CD14-positive monocyte (primary cell): ENCODE results near the gene CRNN. TPM values are rescaled to one million over a fixed set of nuclear protein-coding genes. Genes with fewer than 3 reads are reported as not detected.

Source experiments
- DNase-seq, 3 donors: peaks; one replicate each; pipeline ENCODE4 v3.0.0-alpha.2; 2011 to 2022
- H2AFZ ChIP-seq: 2 replicates; pipeline ENCODE4 v1.6.0; 2012; ENCODE audit warnings: mild to moderate bottlenecking, low read depth, low read length, inconsistent platforms; ENCODE audit not compliant: insufficient read depth, poor library complexity, severe bottlenecking
- H3K27ac ChIP-seq, 2 donors: 1 replicate in 1 of 2; 2 replicates in 1 of 2; pipeline ENCODE4 v1.5.1; 2012 to 2013; ENCODE audit warnings: low read length in 2 of 2, control low read depth in 1 of 2, inconsistent platforms in 1 of 2, low read depth in 1 of 2, mild to moderate bottlenecking in 1 of 2
- H3K27me3 ChIP-seq, 2 donors: one replicate each; pipeline versions ENCODE4 v1.6.0 to v1.6.1; 2011 to 2013; ENCODE audit warnings: low read length in 2 of 2; ENCODE audit not compliant: control insufficient read depth in 2 of 2, insufficient read depth in 2 of 2
- H3K36me3 ChIP-seq, 2 donors: replicated peaks in 1 of 2; 1 replicate in 1 of 2; 2 replicates in 1 of 2; pipeline versions ENCODE4 v1.5.1 to v1.6.1; 2012 to 2013; ENCODE audit warnings: low read length in 2 of 2, control low read depth in 1 of 2, inconsistent platforms in 1 of 2, mild to moderate bottlenecking in 1 of 2; ENCODE audit not compliant: insufficient read depth in 2 of 2, control insufficient read depth in 1 of 2
- H3K4me1 ChIP-seq, 2 donors: 1 replicate in 1 of 2; 2 replicates in 1 of 2; pipeline versions ENCODE4 v1.5.1 to v1.6.1; 2012 to 2013; ENCODE audit warnings: low read length in 2 of 2, control low read depth in 1 of 2, inconsistent platforms in 1 of 2, mild to moderate bottlenecking in 1 of 2, moderate library complexity in 1 of 2; ENCODE audit not compliant: insufficient read depth in 2 of 2, control insufficient read depth in 1 of 2
- H3K4me2 ChIP-seq: replicated peaks from 2 replicates; pipeline ENCODE3; 2012; ENCODE audit warnings: low read length, moderate library complexity, mild to moderate bottlenecking; ENCODE audit not compliant: poor library complexity, severe bottlenecking; ENCODE audit errors: extremely low read depth
- H3K4me3 ChIP-seq, 3 experiments: fragments of 200-600 bp in 1 of 3; sonication (generic) in 1 of 3; replicated peaks in 1 of 3; 1 replicate in 2 of 3; 2 replicates in 1 of 3; pipeline ENCODE4 v1.5.1; 2011 to 2013; ENCODE audit warnings: low read length in 3 of 3, mild to moderate bottlenecking in 3 of 3, control low read depth in 2 of 3, low read depth in 2 of 3, inconsistent platforms in 1 of 3, moderate library complexity in 1 of 3
- H3K79me2 ChIP-seq: 2 replicates; pipeline ENCODE4 v1.6.0; 2012; ENCODE audit warnings: mild to moderate bottlenecking, control low read depth, inconsistent platforms, low read length, moderate library complexity; ENCODE audit not compliant: insufficient read depth
- H3K9ac ChIP-seq: 2 replicates; pipeline ENCODE4 v1.6.0; 2017; ENCODE audit warnings: low read length, mild to moderate bottlenecking; ENCODE audit not compliant: insufficient read depth, poor library complexity, severe bottlenecking
- H3K9me3 ChIP-seq, 2 donors: replicated peaks in 1 of 2; 1 replicate in 1 of 2; 2 replicates in 1 of 2; pipeline versions ENCODE4 v1.5.1 to v1.6.1; 2012 to 2013; ENCODE audit warnings: low read length in 2 of 2, control low read depth in 1 of 2; ENCODE audit not compliant: control insufficient read depth in 1 of 2, insufficient read depth in 1 of 2
- H4K20me1 ChIP-seq: 2 replicates; pipeline ENCODE4 v1.6.0; 2012; ENCODE audit warnings: mild to moderate bottlenecking, low read length, control low read depth, moderate library complexity; ENCODE audit not compliant: insufficient read depth
- H3K27ac Mint-ChIP-seq, 7 donors: one replicate each; pipeline ENCODE4 v1.8.0; 2020; ENCODE audit warnings: mild to moderate bottlenecking in 7 of 7, mixed read lengths in 7 of 7, moderate library complexity in 6 of 7, inconsistent platforms in 2 of 7
- H3K27me3 Mint-ChIP-seq, 3 donors: one replicate each; pipeline ENCODE4 v1.8.0; 2021 to 2022; ENCODE audit warnings: low read depth in 3 of 3, mild to moderate bottlenecking in 3 of 3, mixed read lengths in 3 of 3, moderate library complexity in 3 of 3, inconsistent platforms in 1 of 3
- H3K36me3 Mint-ChIP-seq, 2 donors: one replicate each; pipeline ENCODE4 v1.8.0; 2020; ENCODE audit warnings: mixed read lengths in 2 of 2, inconsistent platforms in 1 of 2, mild to moderate bottlenecking in 1 of 2
- H3K4me1 Mint-ChIP-seq: one replicate; pipeline ENCODE4 v1.8.0; 2020; ENCODE audit warnings: mild to moderate bottlenecking, mixed read lengths
- H3K4me3 Mint-ChIP-seq, 2 donors: one replicate each; pipeline ENCODE4 v1.8.0; 2020; ENCODE audit warnings: mild to moderate bottlenecking in 2 of 2, mixed read lengths in 2 of 2, moderate library complexity in 1 of 2
- H3K9me3 Mint-ChIP-seq, 7 donors: one replicate each; pipeline ENCODE4 v1.8.0; 2020 to 2022; ENCODE audit warnings: mixed read lengths in 7 of 7, mild to moderate bottlenecking in 6 of 7, moderate library complexity in 6 of 7, inconsistent platforms in 2 of 7
- CTCF ChIP-seq: fragments of 200-600 bp; IDR thresholded peaks from one replicate; pipeline ENCODE4 v1.8.0; 2022; ENCODE audit warnings: antibody characterized with exemption, mild to moderate bottlenecking
- WGBS: methylation state at CpG from one replicate; pipeline ENCODE4 v1.1.5; 2013; ENCODE audit warnings: missing lambda C conversion rate; ENCODE audit not compliant: insufficient coverage; 5-methylcytosine and 5-hydroxymethylcytosine counted together
- intact Hi-C, 2 donors: fragments of 100-400 bp; cut with micrococcal nuclease; formaldehyde crosslinking; loops; one replicate each; pipeline versions ENCODE4 v1.15.0 to v1.15.1; 2023
- polyA plus RNA-seq, 3 donors: library from polyadenylated mRNA; depleted of rRNA in 1 of 3; unstranded in 2 of 3; stranded (reverse) in 1 of 3; fragments of 300-500 nt in 2 of 3; fragments of >200 nt in 1 of 3; fragmentation: Illumina TruSeq in 2 of 3; gene quantifications; 1 replicate in 2 of 3; 2 replicates in 1 of 3; pipeline ENCODE4 v1.2.3, GENCODE V29; 2012 to 2021

Gene CRNN
- polyA plus RNA-seq, 3 donors = not detected

- Histone ChIP-seq H3K79me2 (no peaks in the 10 kb centered on the region), H3K27ac (no peak overlapping the region), H2AFZ (no peak overlapping the region), H3K9me3 (no peaks in the 10 kb centered on the region), H3K4me3 (no peak overlapping the region), H3K36me3 (no peaks in the 10 kb centered on the region), H3K4me2 (no peak overlapping the region), H3K4me1 (no peaks in the 10 kb centered on the region), H3K9ac (no peak overlapping the region), H4K20me1 (no peaks in the 10 kb centered on the region), H3K27me3 (peaks cover 0 to 2% of the 10 kb centered on the region in 2 donors)
- DNase-seq = no peak
- TF ChIP-seq CTCF = no peak
- peaks cover 0 to 7% (median 1%) of the 10 kb centered on the region in 7 donors for H3K9me3 Mint-ChIP-seq
- no peak overlapping the region for H3K27ac Mint-ChIP-seq
- no peak overlapping the region for H3K4me3 Mint-ChIP-seq
- H3K4me1 Mint-ChIP-seq = no peaks in the 10 kb centered on the region
- 86% methylated on average over 3 of the region's 3 CpGs for WGBS
- H3K36me3 Mint-ChIP-seq = no peaks in the 10 kb centered on the region
- H3K27me3 Mint-ChIP-seq = peaks cover 8 to 15% (median 11%) of the 10 kb centered on the region in 3 donors
- intact Hi-C loops = no loop called here
These were observed 4.0 kb downstream of the CRNN start for GRCh38 chr1:152410028-152410427.

- Histone ChIP-seq H3K27ac (no peak overlapping the region), H3K36me3 (no peaks in the 10 kb centered on the region), H2AFZ (no peak overlapping the region), H3K79me2 (no peaks in the 10 kb centered on the region), H3K27me3 (peaks cover 0 to 2% of the 10 kb centered on the region in 2 donors), H3K4me3 (no peak overlapping the region), H3K4me1 (no peaks in the 10 kb centered on the region), H3K9me3 (no peaks in the 10 kb centered on the region), H3K4me2 (no peak overlapping the region), H4K20me1 (no peaks in the 10 kb centered on the region), H3K9ac (no peak overlapping the region)
- H3K27me3 Mint-ChIP-seq = peaks cover 4 to 12% (median 8%) of the 10 kb centered on the region in 3 donors
- DNase-seq = no peak
- H3K9me3 Mint-ChIP-seq = peaks cover 0 to 2% (median 0%) of the 10 kb centered on the region in 7 donors
- no CpG with 5 or more reads among the region's 4 CpGs for WGBS
- no peaks in the 10 kb centered on the region for H3K4me1 Mint-ChIP-seq
- no peak overlapping the region for H3K27ac Mint-ChIP-seq
- H3K4me3 Mint-ChIP-seq = no peak overlapping the region
- TF ChIP-seq CTCF = no peak
- H3K36me3 Mint-ChIP-seq = no peaks in the 10 kb centered on the region
- intact Hi-C loops = no loop called here
These were observed 5.4 kb downstream of the CRNN start for GRCh38 chr1:152408664-152409063.
